HG03025 (cell line): ENCODE data around the gene RSPH3.
A peak's percentile ranks its signal among the peaks of the same experiment; 100 is the strongest.
"Not testable (repeated sequence)": the region's sequence is repeated elsewhere in the genome, so short reads cannot be mapped to it uniquely, and the experiment has no call there.

Source experiments
- ATAC-seq: cut with Tn5 transposase; IDR thresholded peaks from one replicate; pipeline ENCODE4 v1.9.1; 2021; ENCODE audit warnings: mild to moderate bottlenecking, moderate library complexity; ENCODE audit not compliant: unreplicated experiment, low FRiP score

The RSPH3 gene

GRCh38 chr6:159030168-159030567 is 30.2 kb upstream of the RSPH3 start:
- no peak for ATAC-seq

GRCh38 chr6:159025224-159025623 is 25.2 kb upstream of the RSPH3 start:
- not testable (repeated sequence) for ATAC-seq

- ATAC-seq: no peak
These were observed 23.9 kb upstream of the RSPH3 start for GRCh38 chr6:159023893-159024292.

- ATAC-seq: no peak
These were observed 20.0 kb upstream of the RSPH3 start for GRCh38 chr6:159020011-159020410.

GRCh38 chr6:159017757-159018559 is 18.0 kb upstream of the RSPH3 start:
- ATAC-seq: no peak

- no peak for ATAC-seq
These were observed 14.4 kb upstream of the RSPH3 start for GRCh38 chr6:159014406-159014805.

GRCh38 chr6:159013229-159013628 is 13.2 kb upstream of the RSPH3 start:
- ATAC-seq: no peak

- ATAC-seq: no peak
These were observed 12.2 kb upstream of the RSPH3 start for GRCh38 chr6:159012201-159012600.

GRCh38 chr6:159010037-159010612 is 10.1 kb upstream of the RSPH3 start:
- ATAC-seq: not testable (repeated sequence)

GRCh38 chr6:159008656-159009288 is 8.8 kb upstream of the RSPH3 start:
- peak; percentile 66 for ATAC-seq

- no peak for ATAC-seq
These were observed 7.5 kb upstream of the RSPH3 start for GRCh38 chr6:159007510-159007909.

GRCh38 chr6:159005436-159005835 is 5.4 kb upstream of the RSPH3 start:
- ATAC-seq: no peak

- no peak for ATAC-seq
These were observed 4.6 kb upstream of the RSPH3 start for GRCh38 chr6:159004592-159004991.

- ATAC-seq: no peak
These were observed 2.6 kb upstream of the RSPH3 start for GRCh38 chr6:159002432-159003155.

- ATAC-seq: peak; percentile 32
These were observed 792 bp downstream of the RSPH3 start for GRCh38 chr6:158999154-158999665.

GRCh38 chr6:158996856-158997255 is 3.1 kb downstream of the RSPH3 start:
- ATAC-seq: no peak

- ATAC-seq: no peak
These were observed 6.4 kb downstream of the RSPH3 start for GRCh38 chr6:158993639-158994038.

- no peak for ATAC-seq
These were observed 8.8 kb downstream of the RSPH3 start for GRCh38 chr6:158991017-158991723.

- not testable (repeated sequence) for ATAC-seq
These were observed 10.3 kb downstream of the RSPH3 start for GRCh38 chr6:158989711-158990110.

GRCh38 chr6:158988477-158988876 is 11.5 kb downstream of the RSPH3 start:
- ATAC-seq: no peak
